Measurements from ENCODE around the gene SNAP25. TPM values are rescaled to one million over a fixed set of nuclear protein-coding genes. Genes with fewer than 3 reads are reported as not detected.

Gene SNAP25
- total RNA-seq, 4 donors from 2014 or later = 0.22 to 0.39 TPM; not detected in 2

DNA sequence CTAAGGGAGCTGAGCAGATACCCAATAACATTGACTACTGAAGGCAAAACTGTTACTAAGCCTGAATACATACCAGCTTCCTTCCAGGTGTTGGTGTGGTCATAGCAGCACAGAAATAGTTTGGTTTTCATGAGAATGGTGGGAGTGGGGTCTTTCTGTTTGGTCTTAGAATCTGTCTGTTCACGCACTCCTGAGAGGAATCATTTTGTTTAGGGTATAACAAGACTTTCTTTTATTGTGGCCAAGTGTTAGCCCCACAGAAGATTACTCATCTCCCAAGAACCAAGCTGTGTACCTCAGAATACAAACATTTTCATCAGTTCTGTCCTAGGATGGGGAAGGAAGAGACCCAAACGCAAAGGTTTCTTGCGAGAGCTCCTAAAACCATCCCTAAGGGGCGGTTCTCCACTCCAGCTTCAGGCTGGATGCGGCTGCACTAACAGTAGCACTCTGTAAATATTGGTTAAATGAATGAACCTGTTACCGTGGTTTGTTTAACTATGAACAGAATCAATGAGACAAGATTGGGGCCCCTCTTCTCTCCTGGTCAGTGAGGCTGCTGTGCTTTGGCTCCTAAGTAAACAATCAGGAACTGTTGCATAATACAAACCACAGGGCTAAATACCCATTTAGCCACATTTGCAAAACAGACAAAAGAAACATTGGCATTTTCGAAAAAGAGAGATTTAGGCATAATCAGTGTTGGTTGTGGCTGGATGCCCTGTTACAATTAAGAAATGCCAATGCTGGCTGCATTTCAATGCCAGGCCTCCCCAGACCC lies 44.9 kb downstream of the SNAP25 start:
- H3K4me1 ChIP-seq = no peaks in the 10 kb centered on the region
- no peak overlapping the region for H3K4me3 ChIP-seq
- no peaks in the 10 kb centered on the region for H3K9me3 ChIP-seq
- no peak overlapping the region for H3K27ac ChIP-seq
- H3K36me3 ChIP-seq = no peaks in the 10 kb centered on the region
- H3K27me3 ChIP-seq = no peaks in the 10 kb centered on the region
- no peak for DNase-seq (ENCODE audit: low spot score in 2 of 2)
- 74 to 78% methylated on average over 7 of the region's 7 CpGs for WGBS, 2 donors
- TF ChIP-seq POLR2A (IDR thresholded peaks at IDR 0.05) (no peak), EP300 (IDR thresholded peaks at IDR 0.05) (no peak)
- TF ChIP-seq, protein P1, sequence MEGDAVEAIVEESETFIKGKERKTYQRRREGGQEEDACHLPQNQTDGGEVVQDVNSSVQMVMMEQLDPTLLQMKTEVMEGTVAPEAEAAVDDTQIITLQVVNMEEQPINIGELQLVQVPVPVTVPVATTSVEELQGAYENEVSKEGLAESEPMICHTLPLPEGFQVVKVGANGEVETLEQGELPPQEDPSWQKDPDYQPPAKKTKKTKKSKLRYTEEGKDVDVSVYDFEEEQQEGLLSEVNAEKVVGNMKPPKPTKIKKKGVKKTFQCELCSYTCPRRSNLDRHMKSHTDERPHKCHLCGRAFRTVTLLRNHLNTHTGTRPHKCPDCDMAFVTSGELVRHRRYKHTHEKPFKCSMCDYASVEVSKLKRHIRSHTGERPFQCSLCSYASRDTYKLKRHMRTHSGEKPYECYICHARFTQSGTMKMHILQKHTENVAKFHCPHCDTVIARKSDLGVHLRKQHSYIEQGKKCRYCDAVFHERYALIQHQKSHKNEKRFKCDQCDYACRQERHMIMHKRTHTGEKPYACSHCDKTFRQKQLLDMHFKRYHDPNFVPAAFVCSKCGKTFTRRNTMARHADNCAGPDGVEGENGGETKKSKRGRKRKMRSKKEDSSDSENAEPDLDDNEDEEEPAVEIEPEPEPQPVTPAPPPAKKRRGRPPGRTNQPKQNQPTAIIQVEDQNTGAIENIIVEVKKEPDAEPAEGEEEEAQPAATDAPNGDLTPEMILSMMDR (IDR thresholded peaks at IDR 0.05) = no peak

DNA sequence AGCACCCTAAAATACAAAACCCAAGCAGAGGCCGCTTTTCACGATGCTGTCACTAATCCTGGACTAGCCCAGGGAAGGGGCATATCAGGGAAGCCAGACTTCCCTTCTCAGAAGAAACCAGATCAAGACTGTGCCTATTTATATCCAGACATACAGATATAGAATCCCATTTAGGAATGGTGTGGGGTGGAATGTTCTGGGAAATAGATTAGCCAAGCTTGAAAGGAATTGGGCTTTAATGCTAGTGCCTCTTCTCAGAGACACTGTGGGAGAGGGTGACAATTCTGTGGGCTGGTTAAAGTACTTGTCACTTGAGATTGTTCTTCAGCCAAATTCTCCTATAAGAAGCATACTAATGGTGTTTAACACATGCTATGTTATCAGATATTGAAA lies 45.5 kb downstream of the SNAP25 start:
- TF ChIP-seq EP300 (IDR thresholded peaks at IDR 0.05) (no peak), POLR2A (IDR thresholded peaks at IDR 0.05) (no peak)
- TF ChIP-seq, protein P1 (IDR thresholded peaks at IDR 0.05) = no peak
- 70 to 73% methylated on average over 2 of the region's 2 CpGs for WGBS, 2 donors
- Histone ChIP-seq H3K9me3 (no peaks in the 10 kb centered on the region), H3K36me3 (no peaks in the 10 kb centered on the region), H3K4me3 (no peak overlapping the region), H3K27ac (no peak overlapping the region), H3K27me3 (no peaks in the 10 kb centered on the region), H3K4me1 (no peaks in the 10 kb centered on the region)
- DNase-seq (ENCODE audit: low spot score in 2 of 2) = no peak

DNA sequence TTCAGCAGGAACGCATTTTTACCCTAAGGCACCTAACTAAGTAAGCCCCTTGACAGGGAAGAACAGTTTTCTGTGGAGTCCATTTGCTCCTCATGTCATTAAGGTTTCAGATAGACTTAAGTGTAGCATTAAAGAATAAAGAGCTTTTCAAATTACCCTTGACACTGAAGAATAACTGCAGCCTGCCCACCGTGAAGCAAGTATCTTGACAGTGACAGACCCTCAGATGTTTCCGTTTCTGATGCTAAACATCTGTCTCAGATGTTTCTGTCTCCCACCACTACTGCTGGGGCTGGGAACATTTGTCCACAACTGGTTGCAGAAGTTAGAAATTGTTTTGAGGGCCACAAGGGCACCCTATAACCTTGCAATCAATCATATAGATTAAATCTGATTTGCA lies 50.0 kb downstream of the SNAP25 start:
- Histone ChIP-seq H3K27me3 (no peaks in the 10 kb centered on the region), H3K4me3 (no peak overlapping the region), H3K36me3 (no peaks in the 10 kb centered on the region), H3K27ac (no peak overlapping the region), H3K4me1 (no peaks in the 10 kb centered on the region), H3K9me3 (no peaks in the 10 kb centered on the region)
- DNase-seq (ENCODE audit: low spot score in 2 of 2) = no peak
- 70 to 86% methylated on average over 3 of the region's 3 CpGs for WGBS, 2 donors
- TF ChIP-seq POLR2A (IDR thresholded peaks at IDR 0.05) (no peak), EP300 (IDR thresholded peaks at IDR 0.05) (no peak)

DNA sequence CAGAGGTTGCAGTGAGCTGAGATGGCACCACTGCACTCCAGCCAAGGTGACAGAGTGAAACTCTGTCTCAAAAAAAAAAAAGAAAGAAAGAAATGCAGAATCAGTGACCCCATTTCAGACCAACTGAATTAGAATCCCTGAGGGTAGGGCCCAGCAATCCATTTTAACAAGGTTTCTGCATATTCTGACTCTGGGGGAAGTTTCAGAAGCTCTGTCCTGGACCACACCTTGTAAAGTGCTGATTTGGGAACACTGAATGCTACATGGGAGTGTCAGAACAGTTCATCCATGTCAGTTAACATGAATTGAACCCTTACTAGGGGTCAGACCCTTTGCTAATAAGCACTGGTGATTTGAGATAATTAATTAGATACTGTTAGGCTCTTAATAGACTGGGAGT lies 52.0 kb downstream of the SNAP25 start:
- no peaks in the 10 kb centered on the region for H3K9me3 ChIP-seq
- no peak for TF ChIP-seq EP300 (IDR thresholded peaks at IDR 0.05)
- no peak for TF ChIP-seq POLR2A (IDR thresholded peaks at IDR 0.05)
- TF ChIP-seq, protein P1 (IDR thresholded peaks at IDR 0.05) = no peak
- H3K27ac ChIP-seq = no peak overlapping the region
- no peaks in the 10 kb centered on the region for H3K27me3 ChIP-seq
- no peaks in the 10 kb centered on the region for H3K36me3 ChIP-seq
- no peak for DNase-seq (ENCODE audit: low spot score in 2 of 2)
- no peak overlapping the region for H3K4me3 ChIP-seq
- no peaks in the 10 kb centered on the region for H3K4me1 ChIP-seq

DNA sequence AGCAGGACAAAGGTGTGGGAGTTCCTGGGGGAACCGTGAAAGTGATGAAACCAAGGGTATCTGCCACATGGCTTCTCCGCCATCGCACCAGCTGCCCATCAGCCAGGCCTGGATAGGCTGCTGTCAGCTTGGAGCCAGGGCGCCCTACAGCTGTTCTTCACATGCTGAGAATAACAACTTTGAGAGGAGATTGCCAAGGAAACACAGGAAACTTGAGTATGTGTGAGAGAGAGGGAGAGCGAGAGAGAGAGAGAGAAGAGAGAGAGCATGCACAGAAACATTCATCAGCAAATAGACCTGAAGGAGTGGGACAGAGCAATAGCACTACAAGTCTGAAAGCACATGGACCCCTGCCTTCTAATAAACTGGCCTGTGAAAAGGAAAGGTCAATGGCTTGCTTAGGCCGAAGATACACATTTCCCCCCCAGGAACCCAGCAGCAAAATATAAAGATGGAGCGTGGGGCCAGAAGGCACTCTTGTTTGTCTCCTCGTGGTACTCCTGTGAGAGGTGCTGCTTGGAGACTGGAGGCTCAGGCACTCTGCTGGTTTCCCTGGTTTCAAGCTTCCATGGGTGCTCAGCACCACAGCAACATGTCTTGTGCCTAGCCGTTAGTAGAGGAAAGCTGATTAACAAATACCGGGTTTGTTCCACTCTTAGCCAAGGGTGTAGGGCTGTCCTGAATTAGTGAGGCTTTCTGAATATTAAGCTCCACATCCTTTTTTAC lies 53.0 kb downstream of the SNAP25 start:
- Histone ChIP-seq H3K36me3 (no peaks in the 10 kb centered on the region), H3K9me3 (no peaks in the 10 kb centered on the region), H3K4me1 (no peaks in the 10 kb centered on the region), H3K4me3 (no peak overlapping the region), H3K27me3 (no peaks in the 10 kb centered on the region), H3K27ac (no peak overlapping the region)
- 81 to 91% methylated on average over 10 of the region's 10 CpGs for WGBS, 2 donors
- TF ChIP-seq, protein P1 (IDR thresholded peaks at IDR 0.05) = no peak
- TF ChIP-seq POLR2A (IDR thresholded peaks at IDR 0.05) (no peak), EP300 (IDR thresholded peaks at IDR 0.05) (no peak)
- no peak for DNase-seq (ENCODE audit: low spot score in 2 of 2)
